Subcutaneous adipose tissue (tissue), 4 donors: ENCODE data around the gene PAPPA. TPM values are rescaled to one million over a fixed set of nuclear protein-coding genes. Genes with fewer than 3 reads are reported as not detected.

Experiments
- total RNA-seq, 4 donors: library from RNA; depleted of rRNA; stranded (reverse); fragments of >200 nt; gene quantifications; one replicate each; pipeline ENCODE4 v1.1.0, GENCODE V29; 2016
- TF ChIP-seq, protein P1 (sequence below): fragments of 450-650 bp; IDR thresholded peaks from one replicate; pipeline ENCODE4 v1.5.1; 2016; ENCODE audit warnings: low read depth, mild to moderate bottlenecking, control low read depth, antibody characterized with exemption, moderate library complexity

The PAPPA gene
- total RNA-seq, 4 donors from 2014 or later, result 1.3 to 3.9 (median 3.1) TPM

GRCh38 chr9:116168231-116168630 is 14.6 kb downstream of the PAPPA start:
- TF ChIP-seq, protein P1, sequence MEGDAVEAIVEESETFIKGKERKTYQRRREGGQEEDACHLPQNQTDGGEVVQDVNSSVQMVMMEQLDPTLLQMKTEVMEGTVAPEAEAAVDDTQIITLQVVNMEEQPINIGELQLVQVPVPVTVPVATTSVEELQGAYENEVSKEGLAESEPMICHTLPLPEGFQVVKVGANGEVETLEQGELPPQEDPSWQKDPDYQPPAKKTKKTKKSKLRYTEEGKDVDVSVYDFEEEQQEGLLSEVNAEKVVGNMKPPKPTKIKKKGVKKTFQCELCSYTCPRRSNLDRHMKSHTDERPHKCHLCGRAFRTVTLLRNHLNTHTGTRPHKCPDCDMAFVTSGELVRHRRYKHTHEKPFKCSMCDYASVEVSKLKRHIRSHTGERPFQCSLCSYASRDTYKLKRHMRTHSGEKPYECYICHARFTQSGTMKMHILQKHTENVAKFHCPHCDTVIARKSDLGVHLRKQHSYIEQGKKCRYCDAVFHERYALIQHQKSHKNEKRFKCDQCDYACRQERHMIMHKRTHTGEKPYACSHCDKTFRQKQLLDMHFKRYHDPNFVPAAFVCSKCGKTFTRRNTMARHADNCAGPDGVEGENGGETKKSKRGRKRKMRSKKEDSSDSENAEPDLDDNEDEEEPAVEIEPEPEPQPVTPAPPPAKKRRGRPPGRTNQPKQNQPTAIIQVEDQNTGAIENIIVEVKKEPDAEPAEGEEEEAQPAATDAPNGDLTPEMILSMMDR, result no peak

- TF ChIP-seq, protein P1, result no peak
These were observed 18.6 kb downstream of the PAPPA start for GRCh38 chr9:116172216-116172615.

GRCh38 chr9:116174347-116174746 is 20.8 kb downstream of the PAPPA start:
- TF ChIP-seq, protein P1, result no peak

- TF ChIP-seq, protein P1, result no peak
These were observed 22.0 kb downstream of the PAPPA start for GRCh38 chr9:116175614-116176013.

DNA sequence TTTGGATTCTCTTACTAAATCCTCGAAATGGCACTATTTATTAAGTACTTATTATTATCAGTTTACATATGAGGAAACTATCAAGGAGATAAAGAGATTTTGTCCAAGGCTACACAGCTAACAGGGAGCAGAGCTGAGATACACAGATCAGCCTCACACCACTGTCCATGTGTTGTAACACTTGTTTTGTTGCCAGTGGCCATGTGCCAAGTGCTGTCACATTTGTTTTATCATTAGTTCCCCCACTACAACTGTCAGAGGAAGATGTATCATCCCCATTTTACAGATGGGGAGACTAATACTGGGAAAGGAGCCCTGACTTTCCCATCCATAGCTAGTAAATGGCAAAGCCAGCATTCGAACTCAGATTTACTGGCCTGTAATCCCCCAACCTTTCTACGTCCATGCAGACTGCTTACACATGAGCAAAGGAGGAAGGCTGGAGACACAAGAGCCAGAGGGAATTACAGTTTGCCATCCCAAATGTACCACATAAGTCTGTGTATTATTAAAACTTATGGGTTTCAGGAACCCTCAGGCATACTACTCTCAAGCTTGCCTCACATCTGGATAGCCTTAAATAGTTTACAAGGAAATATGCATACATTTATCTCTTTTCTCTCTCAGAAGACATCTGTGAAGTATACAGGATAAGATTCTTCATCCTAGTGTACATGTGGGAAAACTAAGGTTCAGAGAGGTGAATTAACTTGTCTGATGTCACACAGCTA is 25.1 kb downstream of the PAPPA start:
- TF ChIP-seq, protein P1, result no peak

- TF ChIP-seq, protein P1, result no peak
These were observed 26.0 kb downstream of the PAPPA start for GRCh38 chr9:116179568-116179967.

DNA sequence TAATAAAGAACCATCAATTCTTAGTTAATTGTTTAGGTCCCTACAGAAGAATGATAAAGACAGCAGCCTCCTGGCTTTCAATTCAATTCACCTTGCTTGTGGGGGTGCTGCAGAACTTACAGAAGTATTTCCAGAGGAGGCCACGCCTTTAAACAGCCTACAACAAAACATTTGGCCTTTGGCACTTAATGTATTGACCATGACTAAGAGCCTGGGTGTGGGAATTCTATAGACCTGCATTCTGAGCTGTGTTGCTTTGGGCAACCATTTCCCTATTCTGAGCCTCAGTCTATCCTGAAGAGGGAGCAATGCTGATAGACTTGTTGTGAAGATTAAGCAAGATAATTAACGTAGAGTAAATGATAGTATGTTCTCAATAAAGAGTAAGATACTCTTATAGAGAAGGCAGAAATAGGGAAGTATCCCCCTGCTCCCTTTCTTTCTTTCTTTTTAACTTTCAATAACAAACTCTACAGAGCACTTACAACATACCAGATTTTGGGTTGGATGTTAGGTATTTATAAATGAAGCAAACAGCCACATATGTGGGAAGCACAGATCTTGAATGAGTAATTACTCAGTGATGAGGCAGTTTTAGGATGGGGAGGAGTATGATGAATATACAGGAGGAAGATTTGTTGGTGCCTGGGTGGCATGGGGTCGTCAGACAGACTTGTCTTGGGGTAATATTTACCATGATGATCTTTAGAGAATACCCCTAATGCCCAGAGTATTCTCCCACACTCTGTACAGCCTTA is 28.4 kb downstream of the PAPPA start:
- TF ChIP-seq, protein P1, result no peak
